Thyroid gland (tissue), 4 donors: ENCODE data around the gene UFD1.

Source experiments
- POLR2A ChIP-seq, 2 donors: fragments of 450-650 bp; IDR thresholded peaks; one replicate each; pipeline ENCODE4 v1.6.1; 2017; ENCODE audit warnings: antibody characterized with exemption in 2 of 2, mild to moderate bottlenecking in 2 of 2, moderate library complexity in 1 of 2
- TF ChIP-seq, protein P1 (sequence below), 6 experiments: fragments of 200-600 bp in 3 of 6; fragments of 450-650 bp in 3 of 6; sonication (generic) in 3 of 6; IDR thresholded peaks; one replicate each; pipeline ENCODE4 v1.5.1; 2016 to 2019; ENCODE audit warnings: antibody characterized with exemption in 6 of 6, mild to moderate bottlenecking in 2 of 6, inconsistent platforms in 1 of 6, moderate library complexity in 1 of 6

DNA sequence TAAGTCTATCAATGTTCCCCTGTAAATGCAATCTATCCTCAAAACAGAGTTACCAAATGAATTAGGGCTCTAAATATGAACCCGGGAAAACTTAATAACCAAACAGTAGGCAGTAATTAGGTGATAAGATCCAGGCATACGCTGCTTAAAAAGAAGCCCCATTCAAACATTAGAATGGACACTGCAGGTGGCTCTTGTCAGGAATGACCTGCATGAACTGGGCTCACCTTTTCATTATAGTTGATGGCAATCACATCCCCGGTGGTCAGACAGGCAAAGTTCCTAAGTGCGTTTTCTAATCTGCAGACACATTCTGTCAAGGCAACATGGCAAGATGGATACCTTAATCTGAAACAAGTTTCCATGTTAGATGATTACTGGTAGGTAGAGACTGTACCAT lies 14.0 kb downstream of the UFD1 start:
- TF ChIP-seq, protein P1, sequence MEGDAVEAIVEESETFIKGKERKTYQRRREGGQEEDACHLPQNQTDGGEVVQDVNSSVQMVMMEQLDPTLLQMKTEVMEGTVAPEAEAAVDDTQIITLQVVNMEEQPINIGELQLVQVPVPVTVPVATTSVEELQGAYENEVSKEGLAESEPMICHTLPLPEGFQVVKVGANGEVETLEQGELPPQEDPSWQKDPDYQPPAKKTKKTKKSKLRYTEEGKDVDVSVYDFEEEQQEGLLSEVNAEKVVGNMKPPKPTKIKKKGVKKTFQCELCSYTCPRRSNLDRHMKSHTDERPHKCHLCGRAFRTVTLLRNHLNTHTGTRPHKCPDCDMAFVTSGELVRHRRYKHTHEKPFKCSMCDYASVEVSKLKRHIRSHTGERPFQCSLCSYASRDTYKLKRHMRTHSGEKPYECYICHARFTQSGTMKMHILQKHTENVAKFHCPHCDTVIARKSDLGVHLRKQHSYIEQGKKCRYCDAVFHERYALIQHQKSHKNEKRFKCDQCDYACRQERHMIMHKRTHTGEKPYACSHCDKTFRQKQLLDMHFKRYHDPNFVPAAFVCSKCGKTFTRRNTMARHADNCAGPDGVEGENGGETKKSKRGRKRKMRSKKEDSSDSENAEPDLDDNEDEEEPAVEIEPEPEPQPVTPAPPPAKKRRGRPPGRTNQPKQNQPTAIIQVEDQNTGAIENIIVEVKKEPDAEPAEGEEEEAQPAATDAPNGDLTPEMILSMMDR (IDR thresholded peaks at IDR 0.05) = no peak
- TF ChIP-seq POLR2A (IDR thresholded peaks at IDR 0.05) = no peak
